ENCODE measurements around the gene SIRT7.

GRCh38 chr17:81947189-81947588, 29.2 kb upstream of the SIRT7 start, which contains the start of gene MYADML2:
- TF ChIP-seq, protein P1, sequence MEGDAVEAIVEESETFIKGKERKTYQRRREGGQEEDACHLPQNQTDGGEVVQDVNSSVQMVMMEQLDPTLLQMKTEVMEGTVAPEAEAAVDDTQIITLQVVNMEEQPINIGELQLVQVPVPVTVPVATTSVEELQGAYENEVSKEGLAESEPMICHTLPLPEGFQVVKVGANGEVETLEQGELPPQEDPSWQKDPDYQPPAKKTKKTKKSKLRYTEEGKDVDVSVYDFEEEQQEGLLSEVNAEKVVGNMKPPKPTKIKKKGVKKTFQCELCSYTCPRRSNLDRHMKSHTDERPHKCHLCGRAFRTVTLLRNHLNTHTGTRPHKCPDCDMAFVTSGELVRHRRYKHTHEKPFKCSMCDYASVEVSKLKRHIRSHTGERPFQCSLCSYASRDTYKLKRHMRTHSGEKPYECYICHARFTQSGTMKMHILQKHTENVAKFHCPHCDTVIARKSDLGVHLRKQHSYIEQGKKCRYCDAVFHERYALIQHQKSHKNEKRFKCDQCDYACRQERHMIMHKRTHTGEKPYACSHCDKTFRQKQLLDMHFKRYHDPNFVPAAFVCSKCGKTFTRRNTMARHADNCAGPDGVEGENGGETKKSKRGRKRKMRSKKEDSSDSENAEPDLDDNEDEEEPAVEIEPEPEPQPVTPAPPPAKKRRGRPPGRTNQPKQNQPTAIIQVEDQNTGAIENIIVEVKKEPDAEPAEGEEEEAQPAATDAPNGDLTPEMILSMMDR (conservative IDR thresholded peaks at IDR 0.05 in 1 of 2, IDR thresholded peaks at IDR 0.05 in 1 of 2; ENCODE audit: extremely low read depth in 1 of 2, insufficient read depth in 1 of 2, low read depth in 1 of 2, low read length in 2 of 2): no peak
- TF ChIP-seq EZH2 (IDR thresholded peaks at IDR 0.05; ENCODE audit: borderline replicate concordance, low read length): no peak

All from mammary epithelial cell (primary cell).